CD4-positive, CD25-positive, alpha-beta regulatory T cell (primary cell): ENCODE results near the gene DGKG. TPM values are rescaled to one million over a fixed set of nuclear protein-coding genes. Genes with fewer than 3 reads are reported as not detected.
A peak's percentile ranks its signal among the peaks of the same experiment; 100 is the strongest.

Experiments
- ATAC-seq, 2 donors: fragments of 150-1000 bp; cut with Tn5 transposase; one replicate each; pipeline ENCODE4 v1.10.0; 2021; ENCODE audit warnings: low read depth in 2 of 2, moderate number of reproducible peaks in 2 of 2, moderate library complexity in 1 of 2
- DNase-seq, 3 donors: peaks; one replicate each; pipeline versions ENCODE4 v3.0.0 to v3.0.0-alpha.2; 2012 to 2022; ENCODE audit warnings: mixed read lengths in 1 of 3
- H3K27ac ChIP-seq: one replicate; pipeline ENCODE4 v1.7.0; 2013; ENCODE audit warnings: mild to moderate bottlenecking, low read length; ENCODE audit not compliant: insufficient read depth, poor library complexity, severe bottlenecking
- H3K27me3 ChIP-seq: one replicate; pipeline ENCODE4 v1.7.0; 2013; ENCODE audit warnings: low read length; ENCODE audit not compliant: control insufficient read depth, insufficient read depth
- H3K36me3 ChIP-seq: one replicate; pipeline ENCODE4 v1.7.0; 2013; ENCODE audit warnings: mild to moderate bottlenecking, low read length, moderate library complexity; ENCODE audit not compliant: control insufficient read depth, insufficient read depth
- H3K4me1 ChIP-seq: 2 replicates; pipeline ENCODE4 v1.7.0; 2013; ENCODE audit warnings: mild to moderate bottlenecking, low read length; ENCODE audit not compliant: insufficient read depth, control insufficient read depth, poor library complexity, severe bottlenecking
- H3K4me3 ChIP-seq: one replicate; pipeline ENCODE4 v1.7.0; 2013; ENCODE audit warnings: low read depth, mild to moderate bottlenecking, low read length, moderate library complexity
- H3K9me3 ChIP-seq, 2 experiments: 1 replicate in 1 of 2; 2 replicates in 1 of 2; pipeline ENCODE4 v1.7.0; 2013; ENCODE audit warnings: low read length in 2 of 2, mild to moderate bottlenecking in 1 of 2, moderate library complexity in 1 of 2; ENCODE audit not compliant: control insufficient read depth in 2 of 2
- H3K27ac Mint-ChIP-seq, 3 donors: one replicate each; pipeline ENCODE4 v1.8.0; 2020 to 2022; ENCODE audit warnings: mild to moderate bottlenecking in 3 of 3, mixed read lengths in 3 of 3, moderate library complexity in 2 of 3
- H3K27me3 Mint-ChIP-seq: one replicate; pipeline ENCODE4 v1.8.0; 2022; ENCODE audit warnings: mild to moderate bottlenecking, mixed read lengths
- H3K36me3 Mint-ChIP-seq: one replicate; pipeline ENCODE4 v1.8.0; 2020; ENCODE audit warnings: mixed read lengths
- H3K4me1 Mint-ChIP-seq, 4 donors: one replicate each; pipeline ENCODE4 v1.8.0; 2020 to 2022; ENCODE audit warnings: mixed read lengths in 4 of 4, mild to moderate bottlenecking in 1 of 4
- H3K4me3 Mint-ChIP-seq, 4 donors: one replicate each; pipeline ENCODE4 v1.8.0; 2020 to 2022; ENCODE audit warnings: mild to moderate bottlenecking in 4 of 4, mixed read lengths in 4 of 4, moderate library complexity in 3 of 4
- H3K9me3 Mint-ChIP-seq, 7 donors: one replicate each; pipeline ENCODE4 v1.8.0; 2020 to 2022; ENCODE audit warnings: mixed read lengths in 7 of 7, mild to moderate bottlenecking in 3 of 7, moderate library complexity in 2 of 7
- polyA plus RNA-seq, 4 donors: library from polyadenylated mRNA; unstranded; fragments of 300-500 nt; fragmentation: Illumina TruSeq; gene quantifications; one replicate each; pipeline ENCODE4 v1.2.3, GENCODE V29; 2021
- total RNA-seq: library from RNA; stranded (reverse); gene quantifications from one replicate; pipeline ENCODE4 v1.2.3, GENCODE V29; 2022

The DGKG gene
- total RNA-seq (0.81 TPM), polyA plus RNA-seq (not detected)

DNA sequence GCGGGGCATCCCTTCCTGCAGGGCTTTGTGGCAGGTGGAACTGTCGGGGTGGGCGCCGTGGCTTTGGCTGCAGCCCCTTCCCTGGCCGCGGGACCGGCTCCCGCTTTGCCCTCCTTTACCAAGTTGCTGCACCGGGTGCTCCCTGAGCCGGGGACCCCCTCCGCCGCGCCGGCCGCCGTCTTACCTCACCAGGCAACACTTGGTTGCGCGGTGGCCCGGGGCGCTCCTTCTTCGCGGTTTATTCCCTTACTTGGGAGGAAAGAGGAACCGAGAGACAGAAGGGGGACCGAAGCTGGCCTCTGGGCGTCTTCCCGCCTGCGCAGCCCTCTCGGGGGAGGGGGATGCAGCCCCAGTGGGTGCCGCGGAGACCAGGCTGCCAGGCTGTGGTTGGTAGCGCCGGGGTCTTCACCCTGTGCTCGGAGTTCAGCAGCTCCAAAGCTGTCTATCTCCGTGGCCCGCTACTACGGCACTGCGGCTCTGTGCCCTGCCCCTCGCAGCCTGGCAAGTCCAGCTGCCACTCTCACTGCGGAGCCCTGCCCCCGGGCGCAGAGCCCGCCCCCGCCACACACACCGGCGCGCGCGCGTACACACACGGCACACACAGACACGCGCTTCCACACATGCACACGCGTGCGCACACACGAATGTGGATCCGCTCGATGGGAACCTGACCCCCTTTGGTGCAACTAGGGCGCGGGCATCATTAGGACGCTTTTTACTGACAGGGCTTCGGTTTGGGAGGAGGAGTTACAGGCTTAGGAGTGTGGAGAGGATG, at the start of gene DGKG:
Gene DGKG, minus strand, starts transcription at position 473 of the 775 bp plus-strand sequence. CDS start 41,775 bp downstream, outside the sequence.
- no peaks in the 10 kb centered on the region for H3K4me1 ChIP-seq
- Mint-ChIP-seq H3K36me3 (no peaks in the 10 kb centered on the region), H3K9me3 (peaks cover 0 to 2% (median 0%) of the 10 kb centered on the region in 7 donors), H3K27ac (no peak within 1 kb of the TSS), H3K4me3 (no peak within 1 kb of the TSS), H3K27me3 (peaks cover 38% of the 10 kb centered on the region), H3K4me1 (peaks cover 0 to 5% (median 0%) of the 10 kb centered on the region in 4 donors)
- no peak within 1 kb of the TSS for H3K4me3 ChIP-seq
- peaks cover 16% of the 10 kb centered on the region for H3K27me3 ChIP-seq
- H3K36me3 ChIP-seq: no peaks in the 10 kb centered on the region
- no peaks in the 10 kb centered on the region for H3K9me3 ChIP-seq
- H3K27ac ChIP-seq: no peak within 1 kb of the TSS
- DNase-seq: no peak
- peak; percentile 34 to 36 for ATAC-seq

DNA sequence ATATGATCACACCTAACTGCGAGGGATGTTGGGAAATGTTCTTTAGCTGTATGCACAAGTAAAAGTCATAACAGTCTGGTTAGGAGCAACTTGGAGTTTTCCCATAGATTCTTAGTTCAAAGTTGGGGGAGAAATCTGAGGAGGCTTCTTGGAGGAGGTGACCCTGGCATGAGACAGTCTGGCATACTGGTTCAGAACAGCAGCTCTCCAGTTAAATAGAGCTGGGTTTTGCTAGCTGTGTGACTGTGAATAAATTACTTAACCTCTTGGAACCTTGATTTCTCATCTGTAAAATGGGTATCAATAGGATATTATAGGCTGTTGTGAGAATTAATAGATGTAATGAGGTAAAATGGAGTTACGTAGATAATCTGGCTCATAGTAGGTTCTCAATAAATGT, 49.1 kb upstream of the DGKG start:
- Mint-ChIP-seq H3K4me1 (peaks cover 0 to 16% (median 0%) of the 10 kb centered on the region in 4 donors), H3K27me3 (peaks cover 24% of the 10 kb centered on the region), H3K27ac (no peak overlapping the region), H3K36me3 (no peaks in the 10 kb centered on the region), H3K9me3 (peaks cover 0 to 1% (median 0%) of the 10 kb centered on the region in 7 donors), H3K4me3 (no peak overlapping the region)
- no peak overlapping the region for H3K4me3 ChIP-seq
- ATAC-seq: no peak
- H3K36me3 ChIP-seq: no peaks in the 10 kb centered on the region
- no peak for DNase-seq
- H3K27ac ChIP-seq: no peak overlapping the region
- H3K27me3 ChIP-seq: no peaks in the 10 kb centered on the region
- no peaks in the 10 kb centered on the region for H3K9me3 ChIP-seq
- H3K4me1 ChIP-seq: peaks cover 9% of the 10 kb centered on the region

DNA sequence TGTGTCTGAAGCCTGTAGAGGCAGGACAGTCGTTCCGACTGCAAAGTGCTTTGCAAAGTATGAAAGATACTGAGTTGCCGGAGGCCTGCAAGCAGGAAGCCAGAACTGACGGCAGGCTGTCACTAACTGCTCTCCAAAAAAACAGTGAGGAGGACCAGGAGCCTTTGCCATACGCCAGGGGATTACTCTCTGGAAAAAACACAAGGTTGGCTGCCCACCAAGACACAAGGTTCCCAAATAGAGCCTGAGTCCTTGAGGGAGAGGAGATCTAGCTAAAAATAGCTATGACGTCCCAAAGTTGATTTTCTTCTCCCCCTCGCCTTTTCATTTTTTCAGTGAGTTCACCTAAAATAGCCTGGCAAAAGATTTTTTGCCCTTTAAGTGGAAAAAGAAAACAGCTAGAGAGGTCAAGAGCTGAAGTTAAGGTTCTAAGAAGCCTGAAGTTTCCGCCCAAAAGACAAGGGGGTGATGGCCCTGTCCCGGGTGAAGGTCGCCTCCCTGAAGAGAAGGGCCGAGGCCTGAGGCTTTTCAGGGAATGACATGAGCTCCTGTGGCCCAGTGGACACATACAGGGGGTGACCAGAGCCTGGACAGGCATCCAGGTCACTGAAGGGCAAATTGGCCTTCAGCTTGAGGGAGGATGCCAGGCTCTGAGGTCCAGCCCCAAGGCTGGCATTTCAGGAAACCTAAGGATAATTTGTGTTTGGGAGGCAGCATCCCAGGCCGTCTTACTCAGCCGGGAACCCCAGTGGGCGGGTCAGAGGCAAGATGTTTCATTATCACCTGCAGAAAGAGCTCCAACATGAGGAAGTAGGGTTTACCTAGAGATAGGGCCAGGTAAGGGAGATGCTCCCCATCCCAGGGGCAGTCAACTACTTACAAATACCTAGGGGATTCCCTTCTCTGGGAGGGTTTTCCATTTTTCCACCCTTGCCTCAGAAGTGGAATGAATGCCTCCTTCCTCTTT, 44.9 kb upstream of the DGKG start:
- Mint-ChIP-seq H3K27ac (no peak overlapping the region), H3K4me3 (no peak overlapping the region), H3K9me3 (no peaks in the 10 kb centered on the region), H3K36me3 (no peaks in the 10 kb centered on the region), H3K27me3 (peaks cover 8% of the 10 kb centered on the region), H3K4me1 (no peaks in the 10 kb centered on the region)
- no peaks in the 10 kb centered on the region for H3K4me1 ChIP-seq
- H3K27ac ChIP-seq: no peak overlapping the region
- DNase-seq (no peak), ATAC-seq (no peak)
- H3K36me3 ChIP-seq: no peaks in the 10 kb centered on the region
- no peaks in the 10 kb centered on the region for H3K27me3 ChIP-seq
- H3K9me3 ChIP-seq: no peaks in the 10 kb centered on the region
- no peak overlapping the region for H3K4me3 ChIP-seq

DNA sequence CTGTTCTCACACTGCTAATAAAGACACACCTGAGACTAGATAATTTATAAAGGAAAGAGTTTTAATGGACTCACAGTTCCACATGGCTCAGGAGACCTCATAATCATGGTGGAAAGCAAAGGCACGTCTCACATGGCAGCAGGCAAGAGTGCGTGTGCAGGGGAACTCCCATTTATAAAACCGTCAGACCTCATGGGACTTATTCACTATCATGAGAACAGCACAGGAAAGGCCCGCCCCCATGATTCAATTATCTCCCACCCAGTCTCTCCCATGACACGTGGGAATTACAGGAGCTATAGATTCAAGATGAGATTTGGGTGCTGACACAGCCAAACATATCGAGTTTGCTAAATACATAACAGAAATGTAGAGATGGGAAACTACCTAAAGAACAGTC, 39.5 kb upstream of the DGKG start:
- Histone ChIP-seq H3K36me3 (no peaks in the 10 kb centered on the region), H3K27ac (no peak overlapping the region), H3K9me3 (no peaks in the 10 kb centered on the region), H3K4me3 (no peak overlapping the region), H3K4me1 (no peaks in the 10 kb centered on the region), H3K27me3 (peaks cover 3% of the 10 kb centered on the region)
- no peak overlapping the region for H3K27ac Mint-ChIP-seq
- DNase-seq (no peak), ATAC-seq (no peak)
- H3K4me1 Mint-ChIP-seq: no peaks in the 10 kb centered on the region
- no peaks in the 10 kb centered on the region for H3K36me3 Mint-ChIP-seq
- H3K9me3 Mint-ChIP-seq: no peaks in the 10 kb centered on the region
- no peaks in the 10 kb centered on the region for H3K27me3 Mint-ChIP-seq
- no peak overlapping the region for H3K4me3 Mint-ChIP-seq

- H3K4me1 ChIP-seq: no peaks in the 10 kb centered on the region
- no peak overlapping the region for H3K27ac Mint-ChIP-seq
- H3K4me1 Mint-ChIP-seq: no peaks in the 10 kb centered on the region
- DNase-seq: no peak
- H3K36me3 ChIP-seq: no peaks in the 10 kb centered on the region
- H3K36me3 Mint-ChIP-seq: no peaks in the 10 kb centered on the region
- no peak for ATAC-seq
- H3K4me3 ChIP-seq: no peak overlapping the region
- no peaks in the 10 kb centered on the region for H3K27me3 Mint-ChIP-seq
- H3K27ac ChIP-seq: no peak overlapping the region
- H3K9me3 Mint-ChIP-seq: no peaks in the 10 kb centered on the region
- peaks cover 3% of the 10 kb centered on the region for H3K27me3 ChIP-seq
- H3K4me3 Mint-ChIP-seq: no peak overlapping the region
- no peaks in the 10 kb centered on the region for H3K9me3 ChIP-seq
These were observed 38.6 kb upstream of the DGKG start for GRCh38 chr3:186400662-186401061.

DNA sequence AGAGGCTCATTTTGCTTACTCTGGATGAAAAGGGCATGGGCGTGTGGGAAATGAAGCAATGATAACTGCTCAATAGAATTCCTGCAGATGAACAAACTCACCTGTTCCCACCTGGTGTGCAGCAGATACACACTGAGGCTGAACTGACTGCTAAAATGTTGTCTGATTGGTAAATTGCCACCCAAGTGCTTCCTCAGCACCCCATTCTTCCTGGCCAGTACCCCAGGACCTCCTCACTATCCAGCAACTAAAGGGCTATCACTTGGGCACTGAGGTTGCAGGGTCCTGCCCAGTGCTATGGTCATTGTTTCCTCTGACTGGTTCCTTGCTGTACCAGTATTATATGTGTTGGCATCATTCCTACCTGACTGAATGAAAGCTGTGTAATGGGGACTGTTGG, 38.0 kb upstream of the DGKG start:
- H3K9me3 Mint-ChIP-seq: no peaks in the 10 kb centered on the region
- H3K4me3 Mint-ChIP-seq: no peak overlapping the region
- no peak overlapping the region for H3K4me3 ChIP-seq
- H3K4me1 ChIP-seq: no peaks in the 10 kb centered on the region
- H3K27me3 ChIP-seq: peaks cover 3% of the 10 kb centered on the region
- H3K27ac Mint-ChIP-seq: no peak overlapping the region
- no peak for DNase-seq
- no peak overlapping the region for H3K27ac ChIP-seq
- no peaks in the 10 kb centered on the region for H3K4me1 Mint-ChIP-seq
- no peak for ATAC-seq
- no peaks in the 10 kb centered on the region for H3K36me3 Mint-ChIP-seq
- H3K9me3 ChIP-seq: no peaks in the 10 kb centered on the region
- H3K27me3 Mint-ChIP-seq: no peaks in the 10 kb centered on the region
- no peaks in the 10 kb centered on the region for H3K36me3 ChIP-seq

DNA sequence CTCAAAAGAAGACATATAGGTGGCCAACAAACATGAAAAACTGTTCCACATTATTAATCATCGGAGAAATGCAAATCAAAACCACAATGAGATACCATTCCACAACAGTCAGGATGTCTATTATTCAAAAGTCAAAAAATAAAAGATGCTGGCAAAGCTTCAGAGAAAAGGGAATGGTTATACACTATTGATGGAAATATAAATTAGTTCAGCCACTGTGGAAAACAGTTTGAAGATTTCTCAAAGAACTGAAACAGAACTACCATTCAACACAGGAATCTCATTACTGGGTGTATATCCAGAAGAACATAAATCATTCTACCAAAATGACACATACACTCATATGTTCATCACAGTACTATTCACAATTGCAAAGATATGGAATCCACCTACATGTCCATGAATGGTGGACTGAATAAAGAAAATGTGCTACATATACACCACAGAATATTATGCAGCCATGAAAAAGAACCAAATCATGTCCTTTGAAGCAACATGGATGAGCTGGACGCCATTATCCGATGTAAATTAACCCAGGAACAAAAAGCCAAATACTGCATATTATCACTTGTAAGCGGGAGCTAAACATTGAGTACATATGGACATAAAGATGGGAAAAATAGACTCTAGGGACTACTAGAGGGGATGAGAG, 32.7 kb upstream of the DGKG start:
- H3K4me3 ChIP-seq: no peak overlapping the region
- H3K9me3 Mint-ChIP-seq: peaks cover 0 to 5% (median 0%) of the 10 kb centered on the region in 7 donors
- ATAC-seq: no peak

More for the DNA sequence above, 32.7 kb upstream of the DGKG start:
- Mint-ChIP-seq H3K4me3 (no peak overlapping the region), H3K4me1 (no peaks in the 10 kb centered on the region), H3K27ac (no peak overlapping the region), H3K36me3 (no peaks in the 10 kb centered on the region), H3K27me3 (peaks cover 6% of the 10 kb centered on the region)
- Histone ChIP-seq H3K27ac (no peak overlapping the region), H3K27me3 (peaks cover 2% of the 10 kb centered on the region), H3K9me3 (no peaks in the 10 kb centered on the region), H3K36me3 (no peaks in the 10 kb centered on the region), H3K4me1 (no peaks in the 10 kb centered on the region)
- DNase-seq: no peak
